ENCODE data around the gene SLC2A3.
"Not testable (repeated sequence)": the region's sequence is repeated elsewhere in the genome, so short reads cannot be mapped to it uniquely, and the experiment has no call there.

Gene SLC2A3

GRCh38 chr12:7950230-7950943 is 14.4 kb upstream of the SLC2A3 start:
- DNase-seq (ENCODE audit: low spot score), result not testable (repeated sequence)

GRCh38 chr12:7948589-7949260 is 12.7 kb upstream of the SLC2A3 start:
- no peak for DNase-seq (ENCODE audit: low spot score)

- DNase-seq (ENCODE audit: low spot score), result no peak
These were observed 11.0 kb upstream of the SLC2A3 start for GRCh38 chr12:7947011-7947410.

GRCh38 chr12:7944760-7945159 is 8.8 kb upstream of the SLC2A3 start:
- DNase-seq (ENCODE audit: low spot score), result not testable (repeated sequence)

GRCh38 chr12:7940906-7941305 is 4.9 kb upstream of the SLC2A3 start:
- DNase-seq (ENCODE audit: low spot score), result no peak

- DNase-seq (ENCODE audit: low spot score), result no peak
These were observed 2.0 kb upstream of the SLC2A3 start for GRCh38 chr12:7937833-7938506.

GRCh38 chr12:7934889-7935492 is 996 bp downstream of the SLC2A3 start:
- no peak for DNase-seq (ENCODE audit: low spot score)

GRCh38 chr12:7934091-7934888 is 1.7 kb downstream of the SLC2A3 start:
- DNase-seq (ENCODE audit: low spot score), result no peak

GRCh38 chr12:7933255-7933726 is 2.7 kb downstream of the SLC2A3 start:
- DNase-seq (ENCODE audit: low spot score), result peak; percentile 90

GRCh38 chr12:7932599-7933240 is 3.3 kb downstream of the SLC2A3 start:
- not testable (repeated sequence) for DNase-seq (ENCODE audit: low spot score)

- DNase-seq (ENCODE audit: low spot score), result no peak
These were observed 6.7 kb downstream of the SLC2A3 start for GRCh38 chr12:7929083-7929792.

- DNase-seq (ENCODE audit: low spot score), result no peak
These were observed 8.5 kb downstream of the SLC2A3 start for GRCh38 chr12:7927470-7927869.

- not testable (repeated sequence) for DNase-seq (ENCODE audit: low spot score)
These were observed 9.8 kb downstream of the SLC2A3 start for GRCh38 chr12:7926068-7926666.

- no peak for DNase-seq (ENCODE audit: low spot score)
These were observed 12.4 kb downstream of the SLC2A3 start for GRCh38 chr12:7923241-7924236.

GRCh38 chr12:7921181-7921580 is 14.8 kb downstream of the SLC2A3 start:
- not testable (repeated sequence) for DNase-seq (ENCODE audit: low spot score)

- DNase-seq (ENCODE audit: low spot score), result not testable (repeated sequence)
These were observed 17.8 kb downstream of the SLC2A3 start for GRCh38 chr12:7918268-7918590.

- DNase-seq (ENCODE audit: low spot score), result no peak
These were observed 18.4 kb downstream of the SLC2A3 start for GRCh38 chr12:7917392-7918267.

- no peak for DNase-seq (ENCODE audit: low spot score)
These were observed 19.1 kb downstream of the SLC2A3 start for GRCh38 chr12:7916936-7917335.
